ENCODE measurements around the gene FAM13A.

DNA sequence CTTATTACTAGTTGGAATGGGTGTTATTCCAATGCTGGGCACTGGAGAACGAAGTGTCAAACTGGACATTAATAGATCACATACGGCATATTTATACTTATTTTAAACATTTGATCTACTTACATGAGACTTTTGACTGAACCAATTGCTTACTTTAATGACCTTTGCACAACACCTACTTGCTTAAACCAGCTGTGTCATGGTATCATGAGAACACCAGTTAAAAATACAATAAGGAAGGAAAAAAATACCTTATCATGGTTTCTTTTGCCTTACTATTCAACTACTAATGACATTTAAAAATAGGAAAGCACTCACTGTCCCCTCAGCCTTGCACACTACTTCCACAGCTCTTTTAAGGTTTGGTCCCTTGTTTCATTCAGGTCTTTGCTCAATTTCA, 146.9 kb downstream of the FAM13A start:
- TF ChIP-seq, protein P1, sequence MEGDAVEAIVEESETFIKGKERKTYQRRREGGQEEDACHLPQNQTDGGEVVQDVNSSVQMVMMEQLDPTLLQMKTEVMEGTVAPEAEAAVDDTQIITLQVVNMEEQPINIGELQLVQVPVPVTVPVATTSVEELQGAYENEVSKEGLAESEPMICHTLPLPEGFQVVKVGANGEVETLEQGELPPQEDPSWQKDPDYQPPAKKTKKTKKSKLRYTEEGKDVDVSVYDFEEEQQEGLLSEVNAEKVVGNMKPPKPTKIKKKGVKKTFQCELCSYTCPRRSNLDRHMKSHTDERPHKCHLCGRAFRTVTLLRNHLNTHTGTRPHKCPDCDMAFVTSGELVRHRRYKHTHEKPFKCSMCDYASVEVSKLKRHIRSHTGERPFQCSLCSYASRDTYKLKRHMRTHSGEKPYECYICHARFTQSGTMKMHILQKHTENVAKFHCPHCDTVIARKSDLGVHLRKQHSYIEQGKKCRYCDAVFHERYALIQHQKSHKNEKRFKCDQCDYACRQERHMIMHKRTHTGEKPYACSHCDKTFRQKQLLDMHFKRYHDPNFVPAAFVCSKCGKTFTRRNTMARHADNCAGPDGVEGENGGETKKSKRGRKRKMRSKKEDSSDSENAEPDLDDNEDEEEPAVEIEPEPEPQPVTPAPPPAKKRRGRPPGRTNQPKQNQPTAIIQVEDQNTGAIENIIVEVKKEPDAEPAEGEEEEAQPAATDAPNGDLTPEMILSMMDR (IDR thresholded peaks at IDR 0.05; ENCODE audit: insufficient read depth, low read length, poor library complexity, severe bottlenecking), result no peak
- no peak for TF ChIP-seq EZH2phosphoT487 (conservative IDR thresholded peaks at IDR 0.05; ENCODE audit: low read length)
